Measurements from ENCODE around the gene RASA4B.
"Not testable (repeated sequence)": the region's sequence is repeated elsewhere in the genome, so short reads cannot be mapped to it uniquely, and the experiment has no call there.

Gene RASA4B

DNA sequence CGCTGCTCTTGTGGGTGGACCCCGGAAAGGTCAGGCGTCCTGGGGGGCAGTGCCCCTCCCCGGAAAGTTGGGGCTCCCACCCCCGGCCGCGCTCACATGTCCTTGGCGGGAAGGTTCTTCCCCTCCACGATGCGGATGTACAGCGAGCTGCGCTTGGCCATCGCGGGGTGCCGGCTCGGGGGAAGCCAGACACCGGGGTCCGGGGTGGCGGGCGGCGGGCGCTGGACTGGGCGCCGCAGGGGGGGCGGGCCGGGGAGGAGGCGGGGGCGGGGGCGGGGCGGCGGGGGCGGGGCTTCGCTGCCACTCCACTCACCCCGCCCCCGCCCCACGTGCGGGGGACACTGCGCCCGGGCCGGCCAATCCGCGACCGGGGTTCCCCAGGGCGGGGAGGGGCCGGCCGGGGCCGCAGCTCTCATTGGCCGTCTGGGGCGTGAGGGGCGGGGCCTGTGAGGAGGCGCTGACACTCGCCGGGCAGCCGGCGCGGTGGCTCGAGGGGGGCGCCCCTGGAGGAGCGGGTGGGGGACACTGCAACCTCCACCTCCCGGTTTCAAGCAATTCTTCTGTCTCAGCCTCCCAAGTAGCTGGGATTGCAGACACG lies at the start of gene RASA4B:
Gene RASA4B, minus strand, starts transcription at position 228 of the 598 bp plus-strand sequence. Its CDS starts 67 bp downstream, at position 161.
- DNase-seq, result peak in 1 of 2 donors; percentile 33

DNA sequence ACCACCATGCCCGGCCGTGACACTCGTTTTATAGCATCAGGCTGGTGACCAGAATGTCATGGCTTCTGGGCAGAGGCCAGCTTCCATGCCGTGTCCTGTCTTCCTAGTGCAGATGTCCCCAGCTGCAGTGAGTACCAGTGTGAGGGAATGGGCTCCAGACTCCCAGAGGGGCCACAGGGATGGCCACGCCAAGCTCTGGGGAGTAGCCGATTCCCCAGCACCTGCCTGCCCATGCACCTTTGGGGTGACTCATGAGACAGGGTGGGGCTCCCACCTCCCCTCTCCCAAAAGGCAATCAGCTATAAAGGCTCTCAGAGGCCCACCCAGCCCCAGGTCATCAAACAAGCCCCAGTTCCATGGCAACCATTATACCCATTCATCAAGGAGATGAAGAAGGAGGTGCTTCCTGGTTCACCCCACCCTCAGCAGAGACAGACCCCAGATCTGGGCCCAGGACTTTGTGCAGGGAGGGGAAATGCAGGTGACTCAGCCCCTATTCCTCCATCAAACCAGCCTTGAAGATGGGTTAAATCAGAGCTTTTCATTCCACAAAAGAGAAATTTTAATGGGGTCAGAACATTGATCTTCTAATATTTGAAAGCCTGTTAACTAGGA lies 33.3 kb upstream of the RASA4B start, which contains the start of gene SPDYE2:
Gene SPDYE2, plus strand, starts transcription at position 419 of the 615 bp plus-strand sequence. CDS start 2,030 bp downstream, outside the sequence.
- not testable (repeated sequence) for DNase-seq

DNA sequence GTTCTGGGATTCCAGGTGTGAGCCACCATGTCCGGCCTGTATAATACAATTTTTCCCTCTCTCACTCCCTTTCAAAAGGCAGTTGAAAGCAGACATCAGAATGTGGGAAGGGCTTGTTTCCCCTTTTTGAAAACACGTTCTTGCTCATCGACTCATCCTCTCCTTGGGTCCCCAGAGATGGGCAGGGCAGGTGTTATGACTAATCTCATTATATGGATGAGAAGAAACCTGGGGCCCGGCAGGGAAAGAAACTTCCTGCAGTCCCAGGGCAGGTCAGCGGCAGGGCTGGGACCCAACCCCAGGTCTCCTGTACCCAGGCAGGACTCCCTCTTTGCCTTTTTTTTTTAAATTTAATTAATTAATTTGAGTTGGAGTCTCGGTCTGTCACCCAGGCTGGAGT lies 28.8 kb upstream of the RASA4B start:
- DNase-seq, result not testable (repeated sequence)

DNA sequence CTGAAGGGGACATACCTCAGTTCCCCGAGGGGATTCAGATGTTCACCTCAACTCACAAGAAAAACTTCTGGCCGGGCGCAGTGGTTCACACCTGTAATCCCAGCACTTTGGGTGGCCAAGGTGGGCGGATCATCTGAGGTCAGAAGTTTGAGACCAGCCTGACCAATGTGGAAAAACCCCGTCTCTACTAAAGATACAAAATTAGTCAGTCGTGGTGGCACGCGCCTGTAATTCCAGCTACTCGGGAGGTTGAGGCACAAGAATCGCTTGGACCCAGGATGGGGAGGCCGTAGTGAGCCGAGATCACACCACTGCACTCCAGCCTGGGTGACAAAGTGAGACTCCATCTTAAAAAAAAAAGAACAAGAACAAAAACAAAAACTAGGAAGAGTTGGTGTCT lies 27.7 kb upstream of the RASA4B start:
- DNase-seq, result not testable (repeated sequence)

DNA sequence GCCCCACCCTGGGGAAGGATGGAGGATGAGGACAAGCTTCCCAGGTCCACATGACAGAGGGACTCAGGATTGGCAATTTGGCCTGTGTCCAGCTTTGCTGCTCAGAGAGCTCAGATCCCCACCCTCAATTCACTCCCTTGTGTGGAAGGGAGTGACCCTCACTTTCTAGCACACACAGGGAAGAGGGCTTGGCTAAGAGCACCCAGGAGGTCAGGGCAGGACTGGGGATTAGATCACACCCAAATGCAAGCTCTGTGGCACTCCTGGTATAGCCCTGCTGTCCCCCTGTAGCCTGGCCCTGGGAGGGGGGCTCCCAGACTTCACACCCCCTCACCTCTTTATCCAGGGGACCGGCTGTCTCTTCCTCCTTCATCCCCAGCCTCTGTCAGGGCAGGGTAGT lies 26.8 kb upstream of the RASA4B start:
- DNase-seq, result not testable (repeated sequence)

DNA sequence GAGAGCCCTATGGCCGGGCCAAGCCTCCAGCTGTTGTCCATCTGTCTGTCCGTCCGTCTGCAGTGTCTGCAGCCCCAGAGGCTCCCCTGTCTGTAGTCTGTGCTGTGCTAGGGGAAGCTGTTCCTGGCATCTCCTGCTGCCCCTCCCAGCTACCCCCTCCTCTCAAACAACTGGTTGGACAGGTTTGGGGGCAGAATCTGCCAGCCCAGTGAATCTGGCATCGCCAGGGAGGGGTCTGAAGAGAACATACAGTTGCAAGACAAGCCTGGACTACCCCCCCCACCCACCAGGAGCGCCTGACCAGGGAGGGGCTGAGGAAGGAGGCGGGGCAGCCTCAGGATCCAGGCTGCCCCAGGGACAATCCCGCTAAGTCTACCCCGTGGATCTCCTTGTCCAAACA lies 26.0 kb upstream of the RASA4B start, which contains the start of gene UPK3BL2:
Gene UPK3BL2, minus strand, starts transcription at position 101 of the 400 bp plus-strand sequence. Its CDS starts 60 bp downstream, at position 41.
- not testable (repeated sequence) for DNase-seq

DNA sequence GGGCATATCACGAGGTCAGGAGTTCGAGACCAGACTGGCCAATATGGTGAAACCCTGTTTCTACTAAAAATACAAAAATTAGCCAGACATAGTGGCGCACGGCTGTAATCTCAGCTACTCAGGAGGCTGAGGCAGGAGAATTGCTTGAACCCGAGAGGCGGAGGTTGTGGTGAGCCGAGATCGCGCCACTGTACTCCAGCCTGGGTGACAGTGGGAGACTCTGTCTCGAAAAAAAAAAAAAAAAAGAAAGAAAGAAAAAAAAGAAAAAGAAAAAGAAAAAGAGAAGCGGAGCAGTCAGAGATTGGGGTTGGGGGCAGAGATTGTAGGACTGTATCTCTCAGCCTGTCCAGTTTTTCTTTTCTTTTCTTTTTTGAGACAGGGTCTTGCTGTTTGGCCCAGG lies 25.2 kb upstream of the RASA4B start:
- not testable (repeated sequence) for DNase-seq

DNA sequence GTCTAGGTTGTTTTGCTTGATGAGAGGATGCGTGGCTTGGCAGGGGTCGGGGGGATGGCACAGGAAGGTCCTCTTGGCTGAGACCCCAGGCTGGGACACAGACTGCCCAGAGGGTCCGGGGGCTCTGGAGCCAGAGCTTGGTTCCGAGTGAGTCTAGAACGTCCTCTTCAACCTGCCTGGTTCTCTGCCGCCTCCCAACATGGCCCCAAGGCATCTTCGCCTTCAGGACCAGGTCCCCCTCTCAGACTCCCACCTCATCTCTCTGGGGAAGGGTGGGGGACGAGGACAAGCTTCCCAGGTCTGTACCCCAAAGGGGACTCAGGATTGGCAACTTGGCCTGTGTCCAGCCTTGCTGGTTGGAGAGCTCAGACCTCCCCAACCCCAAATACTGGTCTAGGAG lies 24.5 kb upstream of the RASA4B start:
- not testable (repeated sequence) for DNase-seq

DNA sequence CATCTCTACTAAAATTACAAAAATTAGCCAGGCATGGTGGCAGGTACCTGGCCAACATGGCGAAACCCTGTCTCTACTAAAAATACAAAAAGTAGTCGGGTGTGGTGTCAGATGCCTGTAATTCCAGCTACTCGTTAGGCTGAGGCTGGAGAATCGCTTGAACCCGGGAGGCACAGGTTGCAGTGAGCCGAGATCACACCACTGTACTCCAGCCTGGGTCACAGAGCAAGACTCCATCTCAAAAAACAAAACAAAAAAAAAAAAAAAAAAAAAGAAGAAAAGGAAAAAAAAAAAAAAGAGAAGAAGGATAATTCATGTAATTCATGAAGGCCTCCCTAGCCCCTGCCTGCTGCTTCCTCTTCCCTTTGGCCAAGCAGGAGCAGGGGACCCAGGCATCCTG lies 23.0 kb upstream of the RASA4B start:
- not testable (repeated sequence) for DNase-seq

DNA sequence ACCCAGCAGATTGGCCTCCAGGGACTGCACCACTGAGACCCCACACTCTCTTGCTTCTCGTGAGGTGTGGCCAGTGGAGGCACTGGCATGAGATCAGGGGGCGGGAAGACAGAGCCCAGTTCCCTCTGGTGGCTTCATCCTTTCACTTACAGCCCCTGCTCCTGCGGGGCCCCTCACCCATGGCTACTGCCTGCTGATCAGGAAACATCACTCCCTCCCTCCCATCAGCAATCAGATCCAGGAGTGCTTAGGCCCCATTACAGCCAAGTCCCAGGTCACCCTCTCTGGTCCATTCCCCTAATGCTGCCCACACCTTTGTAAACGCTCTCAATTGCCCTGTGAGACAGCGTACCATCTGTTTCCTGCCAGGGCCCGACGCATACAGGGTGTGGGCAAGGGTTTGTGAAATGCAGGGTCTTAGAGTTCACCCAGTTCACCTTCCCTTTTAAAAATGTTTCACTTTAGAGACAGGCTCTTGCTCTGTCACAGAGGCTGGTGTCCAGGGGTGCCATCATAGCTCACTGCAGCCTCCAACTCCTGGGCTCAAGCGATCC lies 17.6 kb upstream of the RASA4B start:
- DNase-seq, result not testable (repeated sequence)

DNA sequence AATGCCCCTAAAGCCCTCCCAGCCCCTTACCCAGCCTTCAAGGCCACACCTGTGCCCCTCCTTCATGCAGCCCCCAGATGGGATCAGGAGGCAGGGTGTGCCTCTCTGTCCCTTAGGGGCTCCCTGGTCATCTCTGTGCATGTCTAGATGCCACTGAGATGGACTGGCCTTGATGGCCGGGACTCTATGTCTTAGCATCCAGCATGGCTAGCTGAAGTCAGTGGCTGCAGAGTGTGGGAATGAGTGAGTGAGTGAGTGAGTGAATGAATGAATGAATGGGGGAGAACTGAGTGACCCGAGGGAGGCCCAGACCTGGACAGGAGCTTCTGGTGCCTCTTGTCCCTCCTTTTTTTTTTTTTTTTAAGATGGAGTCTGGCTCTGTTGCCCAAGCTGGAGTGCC lies 14.6 kb upstream of the RASA4B start:
- DNase-seq, result not testable (repeated sequence)

DNA sequence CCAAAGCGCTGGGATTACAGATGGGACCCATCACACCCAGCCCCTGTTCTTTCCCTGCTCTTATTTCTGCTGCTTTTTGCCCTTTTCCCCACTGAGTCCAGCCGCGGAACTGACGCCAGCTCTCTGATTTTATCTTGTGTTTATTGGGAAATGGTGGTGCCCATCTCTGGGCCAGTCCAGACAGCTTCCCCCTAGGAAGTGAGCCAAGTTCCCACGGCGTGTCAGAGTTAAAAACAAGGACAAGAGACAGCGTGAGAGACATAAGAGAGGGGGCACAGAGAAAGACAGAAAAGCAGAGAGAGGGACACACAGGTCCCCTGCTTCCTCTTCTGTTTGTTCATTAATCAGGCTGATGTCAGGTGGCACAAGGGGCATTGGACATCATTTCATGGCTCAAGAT lies 14.0 kb upstream of the RASA4B start:
- DNase-seq, result not testable (repeated sequence)

DNA sequence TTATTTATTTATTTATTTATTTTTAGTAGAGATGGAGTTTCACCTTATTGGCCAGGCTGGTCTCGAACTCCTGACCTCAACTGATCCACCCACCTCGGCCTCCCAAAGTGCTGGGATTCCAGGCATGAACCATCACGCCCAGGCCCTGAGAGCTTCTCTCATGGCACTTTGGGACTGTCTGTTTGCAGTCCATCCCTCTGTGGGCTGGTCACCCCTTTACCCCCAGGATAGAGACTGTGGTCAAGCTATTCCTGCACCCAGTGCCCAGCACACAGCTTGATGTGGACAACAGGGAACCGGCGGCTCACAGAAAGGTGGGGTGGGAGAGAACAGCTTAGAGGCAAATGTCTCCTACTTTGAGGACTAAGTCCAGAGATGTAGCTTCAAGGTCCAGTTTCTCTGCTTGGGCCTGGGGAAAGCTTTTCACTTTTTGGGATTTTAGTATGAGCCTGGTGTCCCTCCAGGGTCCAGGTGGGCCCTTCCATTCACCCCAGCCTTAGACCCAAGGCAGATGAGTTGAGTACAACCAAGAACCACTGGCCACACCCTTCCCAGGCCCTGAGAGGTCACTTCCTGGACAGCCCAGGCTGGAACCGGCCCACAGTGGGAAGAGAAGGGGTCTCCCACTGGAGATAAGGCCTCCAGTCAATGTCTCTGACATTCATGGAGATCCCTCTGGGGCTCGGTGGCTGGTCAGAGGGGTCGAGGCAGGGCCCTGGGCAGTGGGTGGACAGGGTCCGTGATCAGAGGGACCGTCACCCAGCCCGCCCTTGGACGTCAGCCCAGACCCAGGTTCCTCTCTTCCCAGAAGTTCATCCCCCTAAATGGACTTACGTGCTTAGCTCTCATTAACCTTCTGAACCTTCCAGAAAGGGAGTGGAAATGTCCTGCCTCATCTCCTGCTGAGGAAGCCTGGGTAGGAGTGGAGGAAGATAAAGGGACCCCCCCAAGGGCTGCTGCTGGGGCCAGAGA lies 10.5 kb upstream of the RASA4B start:
- not testable (repeated sequence) for DNase-seq

DNA sequence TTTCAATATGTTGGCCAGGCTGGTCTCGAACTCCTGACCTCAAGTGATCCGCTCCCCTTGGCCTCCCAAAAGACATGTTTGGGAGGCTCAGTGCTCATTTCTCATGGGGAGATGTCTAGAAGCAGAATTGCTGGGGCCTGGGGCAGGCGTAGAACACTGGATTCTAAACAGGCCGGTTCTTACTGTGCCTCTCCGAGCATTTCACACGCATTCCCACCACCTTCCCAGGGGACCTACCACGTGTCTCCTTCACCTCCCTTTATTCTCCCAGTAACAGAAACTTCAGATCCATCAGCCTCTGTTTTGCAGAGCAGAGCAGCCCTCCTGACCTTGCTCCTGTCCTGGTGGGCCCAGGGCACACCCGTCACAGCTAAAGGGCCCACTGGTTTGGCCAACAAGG lies 9.6 kb upstream of the RASA4B start:
- DNase-seq, result not testable (repeated sequence)

DNA sequence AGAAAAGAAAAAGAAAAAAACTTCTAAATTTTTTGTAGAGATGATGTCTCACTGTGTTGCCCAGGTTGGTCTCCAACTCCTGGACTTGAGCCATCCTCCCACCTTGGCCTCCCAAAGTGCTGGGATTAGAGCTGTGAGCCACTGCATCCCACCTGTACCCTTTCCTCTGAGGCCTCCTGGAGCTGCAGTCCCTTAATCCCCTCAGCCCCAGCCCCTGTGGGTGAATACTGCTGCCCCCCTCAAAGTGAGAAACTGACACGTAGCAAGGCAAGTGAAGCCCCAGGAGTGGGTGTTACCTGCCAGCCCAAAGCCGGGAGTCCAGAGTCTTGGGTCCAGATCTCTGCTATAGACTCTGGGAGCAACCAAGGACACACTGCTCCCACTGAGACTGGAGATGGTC lies 7.2 kb upstream of the RASA4B start:
- DNase-seq, result not testable (repeated sequence)

DNA sequence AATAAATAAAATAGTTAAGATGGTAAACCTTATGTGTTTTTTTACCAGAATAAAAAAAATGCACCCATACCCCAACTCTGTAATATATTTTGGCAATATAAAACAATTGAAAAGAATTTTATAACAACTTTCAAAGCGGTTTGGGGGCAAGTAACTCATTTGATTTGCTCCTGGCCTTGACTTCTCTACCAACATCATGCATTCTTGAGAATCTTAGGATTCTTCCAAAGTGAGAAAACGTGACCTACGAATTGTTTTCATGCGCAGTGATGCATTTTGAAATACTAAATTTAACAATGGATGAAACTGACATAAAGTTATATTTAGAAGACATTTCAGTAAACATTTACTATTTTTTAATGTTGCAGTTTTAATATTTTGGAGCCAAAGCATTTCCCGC lies 3.2 kb upstream of the RASA4B start:
- DNase-seq, result not testable (repeated sequence)

DNA sequence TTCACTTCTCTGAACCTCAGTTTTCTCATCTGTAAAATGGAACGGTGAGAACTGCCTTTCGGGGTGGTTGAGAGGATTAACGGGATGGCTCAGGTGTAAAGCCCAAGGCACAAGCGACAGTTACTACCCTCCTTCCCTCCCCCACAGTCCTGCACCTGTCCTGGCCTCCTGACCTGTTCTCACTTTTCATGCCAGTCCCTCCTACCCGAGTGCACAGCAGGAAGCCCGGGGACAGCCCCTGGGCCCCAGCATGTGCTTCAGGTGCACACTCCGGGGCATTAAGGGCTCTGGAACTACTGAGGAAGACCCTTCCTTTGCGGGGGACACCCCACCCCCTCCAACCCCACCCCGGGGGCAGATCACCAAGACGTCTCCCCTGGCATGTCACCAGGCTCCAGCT lies 626 bp downstream of the RASA4B start:
- DNase-seq, result not testable (repeated sequence)

DNA sequence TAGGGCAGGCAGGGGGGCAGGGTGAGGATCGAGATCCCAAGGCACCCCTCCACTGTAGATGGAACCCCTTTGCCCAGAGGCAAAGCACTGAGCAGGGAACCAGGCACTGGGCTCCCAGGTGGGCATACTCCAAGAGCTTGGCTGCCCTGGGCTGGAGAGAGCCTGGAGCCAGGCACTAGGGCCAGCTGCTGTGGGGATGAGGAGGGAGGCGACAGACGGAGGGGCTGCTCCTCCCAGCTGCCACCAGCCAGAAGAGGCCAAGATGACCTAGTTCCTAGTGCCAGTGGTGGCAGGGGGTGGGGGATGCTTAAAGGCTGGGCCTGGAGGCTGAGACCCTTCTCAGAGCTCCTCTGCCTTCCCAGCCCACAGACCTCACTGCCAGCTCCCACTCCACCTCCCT lies 1.7 kb downstream of the RASA4B start:
- DNase-seq, result not testable (repeated sequence)

DNA sequence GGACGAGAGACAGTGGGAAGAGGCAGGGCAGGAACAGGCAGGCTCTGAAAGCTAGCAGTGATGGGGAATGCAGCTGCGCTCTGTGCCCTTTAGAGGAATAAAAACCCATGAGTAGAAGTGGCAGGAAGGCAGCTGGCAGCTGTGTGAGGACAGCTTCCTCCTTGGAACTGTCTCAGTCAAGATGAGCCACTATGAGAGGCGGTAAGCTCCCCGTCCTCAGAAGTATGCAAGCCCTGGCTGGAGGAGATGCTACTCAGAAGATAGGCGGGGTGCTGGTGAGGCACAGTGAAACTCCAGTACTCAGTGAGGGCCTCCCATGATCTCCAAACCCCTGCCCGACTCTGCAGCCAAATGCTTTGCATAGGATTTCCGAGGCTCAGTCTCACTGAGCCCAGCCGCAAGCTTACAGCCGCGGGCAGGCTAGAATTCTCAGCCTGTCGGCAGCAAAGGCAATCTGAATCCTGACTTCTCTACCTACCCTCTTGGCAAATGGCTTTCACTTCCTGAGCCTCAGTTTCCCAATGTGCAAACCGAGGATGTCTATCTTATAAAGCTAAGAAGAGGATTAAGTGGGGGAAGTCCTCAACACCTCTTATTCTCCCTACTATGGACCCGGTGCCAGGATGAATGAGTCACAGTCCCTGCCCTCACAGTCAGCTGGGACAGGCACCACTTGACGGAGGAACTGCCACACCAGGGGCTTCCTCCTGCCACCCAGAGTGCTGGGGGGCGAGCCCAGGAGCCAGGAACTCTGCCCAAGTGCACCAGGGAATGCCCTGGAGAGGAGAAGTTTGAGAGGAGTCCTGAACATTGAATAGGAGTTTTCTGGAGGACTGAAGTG lies 2.5 kb downstream of the RASA4B start:
- not testable (repeated sequence) for DNase-seq

DNA sequence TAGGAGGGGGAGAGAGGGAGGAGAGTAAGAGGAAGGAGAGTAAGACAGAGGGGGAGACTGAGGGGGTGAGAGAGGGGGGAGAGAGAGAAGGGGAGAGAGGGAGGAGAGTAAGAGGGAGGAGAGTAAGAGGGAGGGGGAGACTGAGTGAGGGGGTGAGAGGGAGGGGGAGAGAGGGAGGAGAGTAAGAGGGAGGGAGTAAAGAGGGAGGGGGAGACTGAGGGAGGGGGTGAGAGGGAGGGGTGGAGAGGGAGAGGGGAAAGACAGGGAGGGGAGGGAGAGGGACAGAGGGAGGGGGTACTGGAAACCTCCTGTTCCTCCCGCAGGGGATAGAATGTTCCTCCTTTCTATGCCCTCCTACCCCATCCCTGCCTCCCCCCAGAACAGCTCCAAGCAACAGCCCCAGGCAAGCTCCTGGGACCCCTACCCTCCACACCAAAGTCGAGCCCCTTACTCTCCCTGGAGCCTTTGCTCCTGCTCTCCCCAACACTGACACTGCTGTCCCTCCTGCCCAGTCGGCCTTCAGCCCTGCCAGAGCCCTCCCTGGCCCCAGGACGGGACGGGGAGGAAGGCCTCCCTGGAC lies 4.8 kb downstream of the RASA4B start:
- peak in 1 of 2 donors; percentile 41 for DNase-seq

DNA sequence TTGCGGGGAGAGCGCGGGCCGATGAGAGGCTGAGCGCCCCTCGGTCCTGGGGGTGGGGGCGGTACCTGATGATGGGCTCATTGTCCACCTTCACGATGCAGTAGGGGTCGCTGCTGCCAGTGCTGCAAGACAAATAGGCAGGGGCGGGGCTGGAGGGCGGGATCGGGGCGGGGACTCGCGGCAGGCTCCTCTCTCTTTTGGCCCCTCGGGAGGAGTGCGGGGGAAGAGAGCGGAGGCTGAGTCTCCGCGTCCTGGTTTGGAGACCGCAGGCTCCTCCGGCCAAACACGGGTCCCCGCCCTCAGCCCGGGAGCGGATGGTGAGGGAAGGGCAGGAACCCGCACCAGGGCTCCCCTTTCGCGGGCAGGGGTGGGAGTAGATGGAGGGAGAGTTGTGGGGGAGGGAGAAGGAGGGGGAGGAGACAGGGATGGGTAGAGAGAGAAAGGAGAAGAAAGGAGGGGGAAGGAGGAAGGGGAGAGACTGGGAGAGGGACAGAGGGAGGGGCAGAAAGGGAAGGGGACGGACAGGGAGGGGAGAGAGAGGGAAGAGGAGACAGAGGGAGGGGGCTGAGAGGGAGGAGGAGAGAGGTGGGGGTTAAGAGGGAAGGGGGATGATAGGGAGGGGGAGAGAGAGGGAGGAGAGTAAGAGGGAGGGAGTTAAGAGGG lies 5.6 kb downstream of the RASA4B start:
- DNase-seq, result not testable (repeated sequence)

All from CD4-positive, alpha-beta T cell treated with Interleukin-4 for 1 hour (primary cell).